Naive thymus-derived CD4-positive, alpha-beta T cell (primary cell): ENCODE measurements around the gene SPECC1. TPM values are rescaled to one million over a fixed set of nuclear protein-coding genes. Genes with fewer than 3 reads are reported as not detected.

Source experiments
- ATAC-seq: fragments of 150-1000 bp; cut with Tn5 transposase; 2 replicates; pipeline ENCODE4 v1.10.0; 2021; ENCODE audit warnings: mild to moderate bottlenecking, moderate library complexity
- CTCF ChIA-PET: fragments of 350-600 bp; sonication (Branson Sonifier 250); formaldehyde crosslinking; loops from one replicate; lab custom pipeline; 2021; ENCODE audit warnings: antibody characterized with exemption; lab: Charles Lee
- POLR2A ChIA-PET: fragments of 350-600 bp; sonication (Branson Sonifier 250); formaldehyde crosslinking; loops from one replicate; lab custom pipeline; 2021; ENCODE audit warnings: antibody characterized with exemption, inconsistent platforms; lab: Charles Lee
- DNase-seq, 9 donors: peaks; one replicate each; pipeline versions ENCODE4 v3.0.0 to v3.0.0-alpha.2; 2020 to 2022; ENCODE audit warnings: mixed read lengths in 1 of 9
- H3K27ac ChIP-seq: one replicate; pipeline ENCODE4 v1.7.0; 2013; ENCODE audit warnings: mild to moderate bottlenecking, low read depth, low read length, moderate library complexity
- H3K27me3 ChIP-seq, 2 donors: one replicate each; pipeline ENCODE4 v1.7.0; 2013; ENCODE audit warnings: low read length in 2 of 2, mild to moderate bottlenecking in 2 of 2, moderate library complexity in 2 of 2; ENCODE audit not compliant: control insufficient read depth in 2 of 2, insufficient read depth in 2 of 2
- H3K36me3 ChIP-seq, 3 experiments: 1 replicate in 2 of 3; 2 replicates in 1 of 3; pipeline ENCODE4 v1.7.0; 2013; ENCODE audit warnings: low read length in 3 of 3, mild to moderate bottlenecking in 3 of 3, moderate library complexity in 1 of 3; ENCODE audit not compliant: insufficient read depth in 3 of 3, control insufficient read depth in 2 of 3
- H3K4me1 ChIP-seq, 2 donors: one replicate each; pipeline ENCODE4 v1.7.0; 2013; ENCODE audit warnings: low read length in 2 of 2, mild to moderate bottlenecking in 2 of 2, moderate library complexity in 1 of 2; ENCODE audit not compliant: control insufficient read depth in 2 of 2, insufficient read depth in 2 of 2
- H3K4me3 ChIP-seq: 2 replicates; pipeline ENCODE4 v1.7.0; 2013; ENCODE audit warnings: mild to moderate bottlenecking, low read length
- H3K9me3 ChIP-seq, 3 experiments: 1 replicate in 2 of 3; 2 replicates in 1 of 3; pipeline ENCODE4 v1.7.0; 2013; ENCODE audit warnings: low read length in 3 of 3; ENCODE audit not compliant: control insufficient read depth in 2 of 3
- H3K27ac Mint-ChIP-seq, 9 donors: one replicate each; pipeline ENCODE4 v1.8.0; 2020 to 2022; ENCODE audit warnings: mixed read lengths in 9 of 9, mild to moderate bottlenecking in 8 of 9, moderate library complexity in 5 of 9, inconsistent platforms in 2 of 9
- H3K27me3 Mint-ChIP-seq, 5 donors: one replicate each; pipeline ENCODE4 v1.8.0; 2021 to 2022; ENCODE audit warnings: mixed read lengths in 5 of 5, mild to moderate bottlenecking in 1 of 5
- H3K36me3 Mint-ChIP-seq, 5 donors: one replicate each; pipeline ENCODE4 v1.8.0; 2020 to 2022; ENCODE audit warnings: mixed read lengths in 5 of 5, mild to moderate bottlenecking in 3 of 5, inconsistent platforms in 1 of 5
- H3K4me1 Mint-ChIP-seq, 7 donors: one replicate each; pipeline ENCODE4 v1.8.0; 2020 to 2022; ENCODE audit warnings: mixed read lengths in 7 of 7, mild to moderate bottlenecking in 3 of 7, inconsistent platforms in 1 of 7
- H3K4me3 Mint-ChIP-seq, 10 donors: one replicate each; pipeline ENCODE4 v1.8.0; 2020 to 2022; ENCODE audit warnings: mild to moderate bottlenecking in 10 of 10, mixed read lengths in 10 of 10, moderate library complexity in 6 of 10, inconsistent platforms in 2 of 10
- H3K9me3 Mint-ChIP-seq, 11 donors: one replicate each; pipeline ENCODE4 v1.8.0; 2020 to 2022; ENCODE audit warnings: mixed read lengths in 11 of 11, mild to moderate bottlenecking in 4 of 11, inconsistent platforms in 1 of 11, moderate library complexity in 1 of 11
- intact Hi-C, 2 donors: fragments of 100-400 bp; cut with micrococcal nuclease; formaldehyde crosslinking; loops; one replicate each; pipeline ENCODE4 v1.15.1; 2023
- polyA plus RNA-seq, 2 donors: library from polyadenylated mRNA; unstranded; fragments of 300-500 nt; fragmentation: Illumina TruSeq; gene quantifications; one replicate each; pipeline ENCODE4 v1.2.3, GENCODE V29; 2021
- total RNA-seq, 6 experiments: library from RNA in 5 of 6; stranded (reverse) in 5 of 6; gene quantifications; 1 replicate in 5 of 6; 2 replicates in 1 of 6; pipeline ENCODE4 v1.2.3 and lab custom pipeline; 2021 to 2026

Gene SPECC1
- total and polyA plus RNA-seq, 7 experiments from 2014 or later = 1.2 to 37.5 (median 4.7) TPM

- POLR2A ChIA-PET = no interaction called here
- no peak overlapping the region for H3K27ac Mint-ChIP-seq
- Histone ChIP-seq H3K4me1 (no peaks in the 10 kb centered on the region), H3K4me3 (no peak overlapping the region), H3K27me3 (no peaks in the 10 kb centered on the region), H3K27ac (no peak overlapping the region), H3K9me3 (no peaks in the 10 kb centered on the region), H3K36me3 (no peaks in the 10 kb centered on the region)
- H3K4me1 Mint-ChIP-seq = peaks cover 0 to 19% (median 14%) of the 10 kb centered on the region in 7 donors
- peaks cover 0 to 17% (median 8%) of the 10 kb centered on the region in 5 donors for H3K36me3 Mint-ChIP-seq
- intact Hi-C loops = no loop called here
- CTCF ChIA-PET = no interaction called here
- no peak for DNase-seq
- no peaks in the 10 kb centered on the region for H3K27me3 Mint-ChIP-seq
- no peak for ATAC-seq
- H3K9me3 Mint-ChIP-seq = peaks cover 0 to 11% (median 3%) of the 10 kb centered on the region in 11 donors
- H3K4me3 Mint-ChIP-seq = no peak overlapping the region
These were observed 291.3 kb downstream of the SPECC1 start for GRCh38 chr17:20300436-20300934.

DNA sequence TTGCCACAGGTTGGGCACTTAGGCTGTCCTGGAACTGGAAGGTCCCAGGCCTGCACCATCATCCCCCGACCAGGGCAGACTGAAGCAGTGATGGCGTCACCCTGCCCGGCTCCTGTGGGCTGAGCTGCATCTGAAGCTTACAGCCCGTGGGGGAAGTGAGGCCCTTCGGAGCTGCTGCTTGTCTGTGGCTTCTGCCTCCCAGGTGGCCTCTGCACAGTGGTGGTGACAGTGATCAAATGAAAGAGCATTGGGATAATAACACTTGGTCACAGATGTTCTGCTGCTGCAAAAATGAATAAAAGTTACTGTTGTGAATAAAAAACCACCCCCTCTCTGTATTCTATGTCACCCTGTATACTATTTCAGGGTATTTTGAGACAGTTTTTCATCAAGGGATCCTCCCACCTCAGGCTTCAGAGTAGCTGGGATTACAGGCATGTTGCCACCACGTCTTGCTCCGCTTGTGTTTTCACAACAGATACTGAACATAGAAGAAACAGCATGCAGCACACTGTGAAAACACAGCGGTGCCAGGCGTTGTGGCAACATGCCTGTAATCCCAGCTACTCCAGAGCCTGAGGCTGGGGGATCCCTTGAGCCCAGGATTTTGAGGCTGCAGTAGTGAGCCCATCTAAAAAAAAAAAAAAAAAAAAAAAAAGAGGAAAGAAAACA lies 293.2 kb downstream of the SPECC1 start:
- Mint-ChIP-seq H3K4me1 (peaks cover 0 to 19% (median 14%) of the 10 kb centered on the region in 7 donors), H3K27me3 (no peaks in the 10 kb centered on the region), H3K9me3 (peaks cover 0 to 26% (median 12%) of the 10 kb centered on the region in 11 donors), H3K4me3 (no peak overlapping the region), H3K36me3 (peaks cover 7 to 26% (median 20%) of the 10 kb centered on the region in 5 donors), H3K27ac (peak overlapping the region in 1 of 9 donors; percentile 24)
- ChIA-PET CTCF (no interaction called here), POLR2A (no interaction called here)
- Histone ChIP-seq H3K27me3 (no peaks in the 10 kb centered on the region), H3K4me1 (no peaks in the 10 kb centered on the region), H3K4me3 (no peak overlapping the region), H3K9me3 (peaks cover 0 to 11% (median 0%) of the 10 kb centered on the region in 3 experiments), H3K27ac (no peak overlapping the region), H3K36me3 (no peaks in the 10 kb centered on the region)
- DNase-seq = no peak
- intact Hi-C loops = no loop called here
- ATAC-seq = no peak

DNA sequence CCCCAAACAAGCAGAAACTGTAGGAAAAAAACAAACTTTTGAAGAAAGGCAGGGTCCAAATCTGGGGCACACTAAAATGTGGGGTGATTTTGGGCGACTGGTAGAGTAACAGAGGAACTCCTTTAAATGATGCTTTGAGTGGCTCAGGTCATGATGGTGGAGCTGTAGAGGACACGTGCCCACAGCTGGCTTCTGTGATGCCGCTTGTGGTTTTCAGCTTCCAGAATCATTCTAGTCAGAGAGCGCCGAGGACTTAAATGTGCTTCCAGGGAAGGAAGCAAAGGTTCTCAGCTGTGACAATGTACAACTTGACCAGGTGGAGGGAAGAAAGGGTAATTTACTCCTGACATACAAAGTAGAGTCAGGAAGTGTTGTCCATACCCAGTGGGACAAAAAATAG lies 295.8 kb downstream of the SPECC1 start:
- H3K27ac Mint-ChIP-seq = peak overlapping the region in 1 of 9 donors; percentile 2
- ATAC-seq = no peak

DNA sequence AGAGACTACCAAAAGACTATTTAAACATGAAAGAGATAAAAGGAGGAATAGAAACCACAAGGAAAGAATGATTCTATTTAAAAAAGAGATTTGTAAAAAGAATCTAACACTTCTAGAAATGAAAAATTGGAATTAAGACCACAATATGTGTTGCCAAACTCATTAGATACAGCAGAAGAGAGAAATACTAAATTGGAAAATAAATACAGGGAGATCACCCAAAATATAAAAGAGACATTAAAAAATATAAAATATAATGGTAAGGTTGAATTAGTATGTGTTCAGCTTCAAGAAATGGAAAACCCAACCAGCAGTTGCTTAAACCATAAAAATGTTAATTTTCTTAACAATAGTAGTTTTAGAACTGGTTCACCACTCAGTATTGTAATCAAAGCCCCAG lies 297.8 kb downstream of the SPECC1 start:
- peaks cover 0 to 37% (median 17%) of the 10 kb centered on the region in 11 donors for H3K9me3 Mint-ChIP-seq
- peaks cover 0 to 13% (median 9%) of the 10 kb centered on the region in 7 donors for H3K4me1 Mint-ChIP-seq
- peaks cover 10 to 23% (median 20%) of the 10 kb centered on the region in 5 donors for H3K36me3 Mint-ChIP-seq
- Histone ChIP-seq H3K4me3 (no peak overlapping the region), H3K27ac (no peak overlapping the region), H3K9me3 (peaks cover 0 to 13% (median 0%) of the 10 kb centered on the region in 3 experiments), H3K36me3 (no peaks in the 10 kb centered on the region), H3K4me1 (no peaks in the 10 kb centered on the region), H3K27me3 (no peaks in the 10 kb centered on the region)
- CTCF ChIA-PET = no interaction called here
- POLR2A ChIA-PET = interaction anchor here (0.6 to 1.0 kb wide), 2 partner anchors 14 to 44 kb away, joined by 3 read pairs; no protein-coding TSS in a partner anchor
- no peak overlapping the region for H3K4me3 Mint-ChIP-seq
- ATAC-seq (no peak), DNase-seq (no peak)
- no peak overlapping the region for H3K27ac Mint-ChIP-seq
- H3K27me3 Mint-ChIP-seq = no peaks in the 10 kb centered on the region
- intact Hi-C loops = no loop called here

More for the DNA sequence above, 295.8 kb downstream of the SPECC1 start:
- Mint-ChIP-seq H3K27me3 (no peaks in the 10 kb centered on the region), H3K4me3 (no peak overlapping the region), H3K36me3 (peaks cover 10 to 26% (median 20%) of the 10 kb centered on the region in 5 donors), H3K4me1 (peaks cover 0 to 14% (median 10%) of the 10 kb centered on the region in 7 donors), H3K9me3 (peaks cover 0 to 37% (median 17%) of the 10 kb centered on the region in 11 donors)
- ChIA-PET POLR2A (interaction anchor here (0.6 kb wide), 2 partner anchors 104 to 120 kb away, joined by 3 read pairs; no protein-coding TSS in a partner anchor), CTCF (no interaction called here)
- Histone ChIP-seq H3K4me1 (no peaks in the 10 kb centered on the region), H3K36me3 (no peaks in the 10 kb centered on the region), H3K27me3 (no peaks in the 10 kb centered on the region), H3K9me3 (peaks cover 0 to 13% (median 0%) of the 10 kb centered on the region in 3 experiments), H3K4me3 (no peak overlapping the region), H3K27ac (no peak overlapping the region)
- DNase-seq = no peak
- intact Hi-C loops = no loop called here

DNA sequence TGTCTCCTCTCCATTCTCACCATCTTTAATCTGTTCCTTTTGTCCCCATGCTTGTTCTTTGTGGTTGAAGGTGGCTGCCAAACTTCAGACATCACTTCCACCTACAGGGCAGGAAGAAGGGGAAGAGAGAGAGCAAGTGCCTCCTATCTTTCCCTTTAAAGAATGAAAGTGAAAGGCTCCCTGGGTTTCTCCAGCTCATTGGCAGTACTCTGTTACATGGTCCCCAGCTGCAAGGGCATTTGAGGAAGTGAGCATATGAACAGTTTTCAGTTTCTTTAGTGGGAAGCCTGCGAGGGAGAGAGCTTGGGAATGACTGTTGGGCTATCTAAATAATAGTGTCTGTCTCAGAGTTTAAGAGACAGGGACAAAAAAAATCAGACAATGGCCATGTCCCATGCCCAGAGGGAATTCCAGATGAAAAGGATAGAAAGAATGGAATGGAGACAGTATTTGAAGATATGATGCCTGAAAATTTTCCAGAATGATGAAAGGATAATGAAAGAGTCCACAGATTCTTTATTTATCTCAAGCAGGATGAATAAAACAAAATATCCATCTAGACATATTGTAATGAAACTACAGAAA lies 298.3 kb downstream of the SPECC1 start:
- no peaks in the 10 kb centered on the region for H3K27me3 ChIP-seq
- no peak overlapping the region for H3K27ac ChIP-seq
- no peak overlapping the region for H3K4me3 Mint-ChIP-seq
- intact Hi-C loops = no loop called here
- H3K4me3 ChIP-seq = no peak overlapping the region
- ChIA-PET POLR2A (interaction anchor here (0.6 to 0.8 kb wide), 2 partner anchors 15 to 32 kb away, joined by 3 read pairs; no protein-coding TSS in a partner anchor), CTCF (no interaction called here)
- DNase-seq (no peak), ATAC-seq (no peak)
- H3K36me3 ChIP-seq = no peaks in the 10 kb centered on the region
- no peaks in the 10 kb centered on the region for H3K27me3 Mint-ChIP-seq
- no peak overlapping the region for H3K27ac Mint-ChIP-seq
- peaks cover 10 to 23% (median 20%) of the 10 kb centered on the region in 5 donors for H3K36me3 Mint-ChIP-seq
- H3K9me3 Mint-ChIP-seq = peaks cover 0 to 37% (median 17%) of the 10 kb centered on the region in 11 donors
- no peaks in the 10 kb centered on the region for H3K4me1 ChIP-seq
- peaks cover 0 to 13% (median 0%) of the 10 kb centered on the region in 3 experiments for H3K9me3 ChIP-seq
- H3K4me1 Mint-ChIP-seq = peaks cover 0 to 13% (median 9%) of the 10 kb centered on the region in 7 donors

- H3K27ac ChIP-seq = no peak overlapping the region
- no peak overlapping the region for H3K4me3 ChIP-seq
- intact Hi-C loops = no loop called here
- H3K4me1 ChIP-seq = no peaks in the 10 kb centered on the region
- no peaks in the 10 kb centered on the region for H3K36me3 ChIP-seq
- Mint-ChIP-seq H3K27ac (peak overlapping the region in 1 of 9 donors; percentile 34), H3K36me3 (peaks cover 10 to 16% (median 12%) of the 10 kb centered on the region in 5 donors), H3K4me1 (peaks cover 0 to 4% (median 0%) of the 10 kb centered on the region in 7 donors), H3K9me3 (peaks cover 0 to 25% (median 12%) of the 10 kb centered on the region in 11 donors), H3K4me3 (no peak overlapping the region), H3K27me3 (no peaks in the 10 kb centered on the region)
- POLR2A ChIA-PET = interaction anchor here (0.6 kb wide), 1 partner anchor 270 kb away, joined by 3 read pairs; no protein-coding TSS in a partner anchor
- H3K27me3 ChIP-seq = no peaks in the 10 kb centered on the region
- H3K9me3 ChIP-seq = peaks cover 0 to 13% (median 0%) of the 10 kb centered on the region in 3 experiments
- DNase-seq = no peak
- CTCF ChIA-PET = interaction anchor here (1.3 kb wide), 1 partner anchor 83 kb away, joined by 4 read pairs; no protein-coding TSS in a partner anchor
- no peak for ATAC-seq
These were observed 301.3 kb downstream of the SPECC1 start for GRCh38 chr17:20310481-20310880.
